ENCODE measurements around the gene IL1RAPL2. TPM values are rescaled to one million over a fixed set of nuclear protein-coding genes. Genes with fewer than 3 reads are reported as not detected.
"Not testable (repeated sequence)": the region's sequence is repeated elsewhere in the genome, so short reads cannot be mapped to it uniquely, and the experiment has no call there.

IL1RAPL2 gene
- total RNA-seq, 1 donor from 2014 or later: not detected

GRCh38 chrX:104665691-104666090, 99.7 kb downstream of the IL1RAPL2 start:
- no peaks in the 10 kb centered on the region for H3K27me3 ChIP-seq (ENCODE audit: control insufficient read depth, insufficient read depth, low read length)
- H3K36me3 ChIP-seq (ENCODE audit: control insufficient read depth, insufficient read depth, low read length): no peaks in the 10 kb centered on the region
- DNase-seq (ENCODE audit: low read depth): no peak
- H3K4me3 ChIP-seq (ENCODE audit: low read depth, low read length): no peak overlapping the region
- TF ChIP-seq CTCF (IDR thresholded peaks at IDR 0.05; ENCODE audit: insufficient read depth, low read length, poor library complexity, severe bottlenecking): no peak

DNA sequence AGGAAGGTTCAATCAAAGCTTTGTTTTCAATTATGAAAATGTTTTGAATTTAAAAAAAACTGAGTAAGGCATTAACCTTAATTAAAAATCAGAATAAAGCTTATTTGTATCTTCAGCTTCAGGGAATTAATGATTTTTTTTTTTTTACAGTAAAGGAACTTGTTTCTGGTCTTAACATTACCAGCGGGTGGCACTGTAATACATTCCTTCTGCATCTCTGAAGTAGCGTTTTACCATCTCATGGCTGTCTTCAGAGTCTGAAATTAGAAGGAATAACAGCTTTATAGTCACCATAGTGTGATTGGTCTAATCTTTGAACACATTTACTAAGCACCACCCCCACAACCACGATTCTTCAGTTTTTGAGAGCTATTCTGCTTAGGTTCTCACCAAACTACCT, 102.6 kb downstream of the IL1RAPL2 start:
- no peak for TF ChIP-seq CTCF (IDR thresholded peaks at IDR 0.05; ENCODE audit: insufficient read depth, low read length, poor library complexity, severe bottlenecking)
- H3K4me3 ChIP-seq (ENCODE audit: low read depth, low read length): no peak overlapping the region
- H3K36me3 ChIP-seq (ENCODE audit: control insufficient read depth, insufficient read depth, low read length): no peaks in the 10 kb centered on the region
- DNase-seq (ENCODE audit: low read depth): no peak
- no peaks in the 10 kb centered on the region for H3K27me3 ChIP-seq (ENCODE audit: control insufficient read depth, insufficient read depth, low read length)

- DNase-seq (ENCODE audit: low read depth): no peak
- no peaks in the 10 kb centered on the region for H3K36me3 ChIP-seq (ENCODE audit: control insufficient read depth, insufficient read depth, low read length)
- H3K27me3 ChIP-seq (ENCODE audit: control insufficient read depth, insufficient read depth, low read length): no peaks in the 10 kb centered on the region
- H3K4me3 ChIP-seq (ENCODE audit: low read depth, low read length): no peak overlapping the region
- TF ChIP-seq CTCF (IDR thresholded peaks at IDR 0.05; ENCODE audit: insufficient read depth, low read length, poor library complexity, severe bottlenecking): no peak
These were observed 103.1 kb downstream of the IL1RAPL2 start for GRCh38 chrX:104669063-104669462.

DNA sequence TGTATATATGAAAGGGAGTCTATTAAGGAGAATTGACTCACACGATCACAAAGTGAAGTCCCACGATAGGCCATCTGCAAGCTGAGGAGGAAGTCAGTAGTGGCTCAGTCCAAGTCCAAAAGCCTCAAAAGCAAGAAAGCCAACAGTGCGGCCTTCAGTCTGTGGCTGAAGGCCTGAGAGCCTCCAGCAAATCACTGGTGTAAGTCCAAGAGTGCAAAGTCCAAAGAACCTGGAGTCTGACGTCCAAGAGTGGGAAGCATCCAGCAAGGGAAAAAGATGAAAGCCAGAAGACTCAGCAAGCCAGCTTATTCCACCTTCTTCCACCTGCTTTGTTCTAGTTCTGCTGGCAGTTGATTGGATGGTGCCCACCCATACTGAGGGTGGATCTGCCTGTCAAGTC, 104.1 kb downstream of the IL1RAPL2 start:
- H3K36me3 ChIP-seq (ENCODE audit: control insufficient read depth, insufficient read depth, low read length): no peaks in the 10 kb centered on the region
- no peak overlapping the region for H3K4me3 ChIP-seq (ENCODE audit: low read depth, low read length)
- H3K27me3 ChIP-seq (ENCODE audit: control insufficient read depth, insufficient read depth, low read length): no peaks in the 10 kb centered on the region
- no peak for DNase-seq (ENCODE audit: low read depth)
- TF ChIP-seq CTCF (IDR thresholded peaks at IDR 0.05; ENCODE audit: insufficient read depth, low read length, poor library complexity, severe bottlenecking): no peak

- not testable (repeated sequence) for H3K27me3 ChIP-seq (ENCODE audit: control insufficient read depth, insufficient read depth, low read length); H3K4me3 ChIP-seq (ENCODE audit: low read depth, low read length); DNase-seq (ENCODE audit: low read depth); H3K36me3 ChIP-seq (ENCODE audit: control insufficient read depth, insufficient read depth, low read length)
These were observed 111.5 kb downstream of the IL1RAPL2 start for GRCh38 chrX:104677517-104677916.

DNA sequence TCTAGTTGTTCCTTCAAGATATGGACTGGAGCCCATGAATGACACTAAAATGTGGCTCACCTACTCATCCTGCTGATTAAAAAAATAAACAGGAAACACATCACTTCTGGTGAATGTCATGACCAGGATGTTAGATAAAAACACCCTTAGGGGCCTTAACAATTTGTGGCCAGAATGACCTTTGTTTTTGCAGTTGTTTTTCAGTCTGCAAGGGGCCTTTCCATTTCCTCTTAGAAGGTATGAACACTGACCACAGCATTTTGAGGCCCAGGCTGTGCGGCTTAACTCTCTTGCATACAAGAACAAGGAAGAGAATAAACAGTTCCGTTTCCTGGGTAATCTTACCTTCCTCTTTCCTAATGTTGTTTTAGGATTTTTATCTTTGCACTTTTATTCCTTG, 113.2 kb downstream of the IL1RAPL2 start:
- no peak overlapping the region for H3K4me3 ChIP-seq (ENCODE audit: low read depth, low read length)
- H3K36me3 ChIP-seq (ENCODE audit: control insufficient read depth, insufficient read depth, low read length): no peaks in the 10 kb centered on the region
- H3K27me3 ChIP-seq (ENCODE audit: control insufficient read depth, insufficient read depth, low read length): no peaks in the 10 kb centered on the region
- DNase-seq (ENCODE audit: low read depth): no peak
- TF ChIP-seq CTCF (IDR thresholded peaks at IDR 0.05; ENCODE audit: insufficient read depth, low read length, poor library complexity, severe bottlenecking): no peak

Measured in kidney epithelial cell (primary cell).